HG03558 (cell line): Measurements from ENCODE around the gene PANK4.
"Not testable (repeated sequence)": the region's sequence is repeated elsewhere in the genome, so short reads cannot be mapped to it uniquely, and the experiment has no call there.

Experiments used
- ATAC-seq: cut with Tn5 transposase; IDR thresholded peaks from one replicate; pipeline ENCODE4 v1.9.1; 2021; ENCODE audit warnings: moderate number of reproducible peaks; ENCODE audit not compliant: unreplicated experiment; ENCODE audit errors: extremely low read depth

Gene PANK4

DNA sequence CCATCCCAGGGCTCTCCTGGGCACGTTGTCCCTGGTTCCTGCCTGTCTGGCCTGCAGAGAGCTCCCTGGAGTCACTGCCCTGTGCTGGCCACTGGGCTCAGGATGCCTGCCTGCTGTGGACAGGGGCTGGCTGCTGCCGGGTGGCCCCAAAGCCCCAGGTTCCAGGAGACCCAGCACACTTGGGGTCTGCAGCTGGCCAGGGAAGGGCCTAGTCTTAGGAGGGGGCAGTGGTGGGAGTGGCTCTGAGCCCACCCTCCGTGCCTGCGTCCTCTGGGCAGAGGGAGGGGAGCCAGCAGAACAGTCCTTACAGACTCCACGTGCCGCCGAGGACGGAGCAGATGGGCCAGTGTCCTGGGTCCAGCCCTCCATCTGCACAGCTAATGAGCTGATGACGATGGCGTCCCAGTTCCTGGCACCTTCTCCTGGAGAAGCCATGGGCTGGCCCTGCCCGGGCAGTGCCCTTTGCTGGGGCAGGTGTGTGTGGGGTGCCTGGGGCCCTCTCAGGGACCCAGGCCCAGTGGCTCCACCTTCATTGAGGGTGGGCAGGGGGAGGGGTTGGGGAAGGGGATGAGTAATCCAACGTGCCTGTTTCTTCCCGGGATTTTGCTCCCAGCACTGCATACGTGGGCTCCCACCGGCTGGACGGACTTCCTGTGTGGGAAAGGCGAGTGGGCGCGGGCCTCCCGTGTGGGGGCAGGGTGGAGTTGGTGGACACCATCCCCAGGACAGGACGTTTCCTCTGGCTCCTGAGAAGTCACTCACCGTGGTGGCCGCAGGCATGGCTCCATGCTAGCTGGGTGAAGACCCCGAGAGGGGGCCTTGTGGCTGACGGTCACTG lies 57.1 kb downstream of the PANK4 start:
- no peak for ATAC-seq

DNA sequence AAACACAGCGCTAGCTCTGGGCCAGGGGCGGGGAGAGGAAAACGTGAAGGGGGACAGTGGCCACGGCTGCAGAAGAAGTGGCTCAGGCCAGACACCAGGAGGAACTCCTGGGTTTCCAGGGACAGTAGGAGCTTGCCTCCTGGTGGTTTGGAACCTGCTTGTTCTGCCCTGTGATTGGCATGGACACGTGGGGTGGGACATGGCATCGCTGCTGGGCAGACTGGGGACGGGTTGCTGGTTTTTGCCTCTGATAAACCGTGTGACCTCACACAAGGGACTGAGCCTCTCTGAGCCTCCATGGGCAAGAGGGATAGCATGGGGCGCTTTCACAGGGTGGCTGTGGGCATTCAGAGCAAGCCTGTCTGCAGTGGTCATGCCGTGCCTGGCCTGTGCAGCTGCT lies 57.9 kb downstream of the PANK4 start:
- no peak for ATAC-seq

DNA sequence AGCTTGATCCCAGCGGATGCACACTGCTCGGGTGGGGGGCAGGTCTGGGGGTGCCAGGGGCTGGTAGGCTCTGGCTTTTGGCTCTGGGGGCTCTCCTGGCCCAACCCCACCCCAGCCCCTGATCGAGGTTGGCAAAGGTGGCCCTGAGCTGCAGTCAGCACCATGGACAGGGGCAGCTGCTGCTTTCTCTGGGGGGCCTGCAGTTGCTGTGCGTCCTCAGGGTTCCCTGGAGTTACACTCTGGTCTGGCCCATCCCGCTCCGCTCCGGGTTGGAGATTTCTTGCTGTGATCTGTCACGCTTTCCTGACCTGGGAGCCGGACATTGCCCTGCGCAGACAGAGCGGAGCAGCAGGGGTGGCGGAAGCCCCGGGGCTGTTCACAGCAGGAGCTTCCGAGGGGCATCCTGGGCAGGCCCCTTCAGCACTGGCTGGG lies 58.3 kb downstream of the PANK4 start:
- ATAC-seq, result no peak

DNA sequence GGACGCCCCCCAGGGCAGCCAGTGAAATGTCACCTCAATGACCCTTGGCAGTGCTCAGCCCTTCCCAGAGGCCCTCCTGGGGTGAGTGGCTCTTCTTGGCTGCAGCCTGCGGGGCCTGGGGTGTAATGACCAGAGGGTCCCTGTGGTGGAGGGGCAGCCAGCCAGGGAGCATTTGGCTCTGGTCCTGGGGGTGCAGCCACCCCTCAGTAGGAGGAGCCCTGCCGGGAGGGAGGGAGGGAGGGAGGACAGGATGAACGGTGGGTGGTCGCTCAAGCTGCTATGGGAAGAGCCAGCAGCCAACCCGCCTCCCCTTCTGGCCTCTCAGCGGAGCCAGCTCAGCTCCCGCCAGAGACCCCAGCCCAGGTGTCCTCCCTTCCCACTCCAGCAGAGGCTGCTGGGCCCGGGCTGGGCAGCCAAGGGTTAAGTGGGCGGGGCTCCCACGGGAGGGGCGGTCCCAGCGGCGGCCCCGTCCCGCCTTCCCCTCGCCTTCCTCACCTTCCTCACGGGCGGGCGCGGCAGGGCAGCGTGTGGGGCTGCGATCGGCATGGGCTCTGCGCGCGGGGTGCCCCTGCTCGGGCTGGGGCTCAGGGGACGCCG lies 59.3 kb downstream of the PANK4 start:
- no peak for ATAC-seq

DNA sequence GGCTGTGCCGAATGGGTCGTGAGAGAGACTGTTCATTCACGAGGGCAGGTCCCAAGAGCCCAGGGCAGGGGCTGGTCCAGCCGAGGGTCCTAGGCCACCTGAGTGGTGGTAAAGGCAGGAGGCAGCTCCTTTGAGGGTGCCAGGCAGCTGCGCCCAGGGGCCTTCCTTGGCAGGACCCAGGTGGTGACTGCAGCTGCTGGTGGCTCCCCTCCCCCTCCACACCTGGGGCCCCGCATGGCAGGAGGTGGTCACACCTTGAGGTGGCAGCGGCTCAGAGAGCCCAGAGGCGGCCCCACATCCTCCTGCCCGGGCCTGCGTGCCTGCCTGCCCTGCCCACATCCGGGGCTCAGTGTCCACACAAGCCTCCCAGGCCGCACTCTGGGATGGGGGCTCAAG lies 60.1 kb downstream of the PANK4 start:
- no peak for ATAC-seq

DNA sequence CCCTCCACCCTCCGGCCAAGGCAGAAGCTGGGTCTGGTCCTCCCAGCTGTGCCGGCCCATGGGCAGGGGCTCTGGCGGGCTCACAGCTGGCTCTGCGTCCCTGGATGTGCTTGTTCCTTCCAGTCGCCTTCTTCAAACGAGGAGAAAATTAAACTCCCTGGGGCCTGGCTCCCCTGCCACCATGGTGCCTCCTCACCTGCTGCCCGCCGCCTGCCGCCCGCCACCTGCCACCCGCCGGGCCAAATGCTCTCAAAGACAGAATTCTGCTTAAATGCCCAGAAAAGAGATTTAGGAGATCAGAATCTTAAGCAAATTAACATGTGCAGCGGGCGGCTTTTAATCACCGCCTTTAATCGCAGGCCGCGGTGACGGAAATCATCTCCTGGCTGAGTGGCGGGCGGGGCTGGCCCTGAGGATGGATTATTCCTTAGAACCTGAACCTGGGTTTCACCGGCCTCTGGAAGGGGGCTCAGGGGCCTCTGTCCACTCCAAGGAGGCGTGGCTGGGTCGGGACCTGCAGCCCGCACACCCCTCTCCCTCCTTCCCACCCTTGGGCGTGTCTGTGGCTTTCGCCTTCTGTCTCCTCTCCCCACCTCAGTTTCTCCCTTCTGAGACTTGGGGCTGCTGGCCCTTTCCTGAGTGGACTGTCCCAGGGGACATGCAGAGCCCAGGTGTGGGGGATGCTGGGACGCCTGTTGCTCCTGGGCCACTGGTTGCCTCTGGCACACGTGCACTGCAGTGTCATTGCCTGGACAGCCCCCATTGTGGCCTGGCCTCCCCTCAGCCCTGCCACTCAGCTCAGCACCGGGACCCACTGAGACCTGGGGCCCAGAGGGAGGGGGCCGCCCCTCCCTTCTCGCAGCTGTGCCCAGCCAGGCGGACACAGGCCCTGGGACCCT lies 60.8 kb downstream of the PANK4 start:
- ATAC-seq, result no peak

DNA sequence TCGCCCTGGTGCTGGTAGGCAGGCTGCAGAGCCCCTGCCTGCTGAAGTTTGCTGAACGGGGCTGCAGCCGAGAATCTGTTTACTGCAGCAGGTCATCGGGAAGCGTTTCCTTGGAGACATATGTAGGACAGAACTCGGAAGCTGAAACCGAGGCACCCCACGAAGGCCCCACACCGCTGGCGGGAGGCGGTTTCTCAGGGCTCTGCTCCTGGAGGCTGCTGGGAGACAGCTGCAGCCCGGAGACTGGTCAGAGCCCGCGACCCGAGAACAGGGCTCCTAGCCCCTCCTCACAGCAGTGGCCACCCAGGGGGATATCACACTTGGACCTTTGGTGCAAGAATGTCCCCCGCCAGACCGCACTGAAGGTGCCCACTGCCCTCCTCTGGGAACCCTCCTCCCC lies 63.0 kb downstream of the PANK4 start:
- no peak for ATAC-seq

DNA sequence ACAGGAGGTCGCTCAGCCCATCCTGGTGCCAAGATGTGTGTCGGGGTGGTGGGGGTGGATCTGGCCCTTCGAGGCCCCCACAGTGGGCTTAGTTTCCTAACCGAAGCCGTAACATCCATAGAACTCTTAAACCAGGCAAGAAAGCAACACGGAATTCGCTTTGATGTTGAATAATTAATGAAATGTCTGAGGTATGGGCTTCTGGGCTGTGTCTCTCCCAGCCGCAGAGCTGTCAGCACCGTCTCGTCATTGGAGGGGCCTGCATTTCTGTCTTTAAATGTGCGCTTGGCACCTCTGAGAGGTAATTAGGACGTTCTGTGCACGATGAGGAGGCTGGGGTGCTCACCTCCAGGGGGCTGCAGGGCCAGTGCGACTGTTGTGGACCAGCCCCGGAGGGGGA lies 63.6 kb downstream of the PANK4 start:
- ATAC-seq, result no peak

DNA sequence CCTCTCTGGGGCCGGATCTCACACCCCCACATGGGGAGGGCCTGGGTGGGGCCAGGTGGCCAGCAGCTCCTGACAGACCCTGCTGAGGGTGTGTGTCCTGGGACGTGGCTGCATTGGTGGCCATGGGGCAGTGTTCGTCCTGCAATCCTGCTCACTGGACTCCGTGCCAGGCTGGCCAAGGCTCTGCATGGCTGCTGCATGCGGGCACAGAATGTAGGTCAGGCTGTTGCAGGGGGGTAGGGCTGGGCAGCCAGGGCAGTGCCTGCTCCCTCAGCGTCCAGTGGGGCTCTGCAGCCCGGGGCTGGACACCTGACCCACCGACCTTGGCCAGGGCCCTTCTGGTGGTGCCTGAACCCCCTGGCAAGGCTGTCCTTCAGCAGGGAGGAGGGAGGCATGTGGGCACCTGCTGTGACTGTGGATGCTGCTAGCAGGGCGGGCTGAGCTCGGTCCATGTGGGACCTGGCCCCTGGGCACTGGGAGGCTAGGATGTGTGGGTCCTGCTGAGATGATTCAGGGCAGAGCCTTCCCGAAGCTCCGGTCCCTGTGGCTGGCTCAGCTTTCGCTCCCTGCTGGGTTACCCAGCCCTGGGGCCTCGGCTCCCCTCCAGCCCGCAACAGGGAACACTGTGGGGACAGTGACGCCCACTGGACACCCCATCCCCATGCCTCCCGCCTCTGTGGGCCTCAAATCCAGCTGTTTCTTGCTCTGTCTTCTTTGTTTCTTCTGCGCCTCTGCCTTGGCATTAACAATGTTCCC lies 65.2 kb downstream of the PANK4 start:
- ATAC-seq, result no peak

DNA sequence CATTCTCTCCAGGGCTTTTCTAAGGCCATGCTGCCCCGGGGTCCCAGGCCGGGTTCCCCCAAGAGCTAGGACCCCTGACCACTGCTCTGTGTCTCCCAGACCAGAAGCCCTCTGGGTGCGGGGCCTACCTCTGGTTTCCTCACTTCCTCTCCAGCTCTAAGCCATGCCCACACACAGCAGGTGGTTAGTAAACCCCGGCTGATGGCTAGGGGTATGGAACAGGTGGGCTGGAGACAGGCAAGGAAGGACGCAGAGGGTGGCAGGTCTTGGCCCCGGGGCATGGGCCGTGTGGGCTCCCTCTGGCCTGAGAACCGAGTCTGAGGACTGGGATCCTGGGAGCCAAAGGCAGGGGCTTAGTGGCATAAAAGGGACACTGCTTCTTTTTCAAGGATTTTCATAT lies 66.2 kb downstream of the PANK4 start:
- ATAC-seq, result no peak

DNA sequence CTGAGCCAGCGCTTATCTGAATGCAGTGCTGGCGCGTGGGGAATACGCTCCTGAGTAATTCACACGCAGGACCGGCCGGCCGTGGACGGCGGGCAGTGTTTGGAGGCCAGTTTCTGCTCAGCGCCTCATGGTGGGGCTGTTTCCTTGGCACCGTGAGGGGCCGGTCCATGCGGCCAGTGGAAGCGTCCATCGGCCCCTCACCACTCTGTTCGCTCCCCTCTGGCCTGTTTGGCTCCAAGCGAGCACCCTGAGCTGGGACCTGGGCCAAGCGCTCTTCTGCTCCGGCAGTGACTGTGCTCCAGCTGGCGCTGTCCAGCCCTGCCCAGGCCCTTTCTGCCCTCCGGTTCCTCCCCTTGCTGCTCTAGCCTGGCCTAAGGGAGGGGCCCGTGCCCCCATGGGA lies 66.6 kb downstream of the PANK4 start:
- no peak for ATAC-seq

DNA sequence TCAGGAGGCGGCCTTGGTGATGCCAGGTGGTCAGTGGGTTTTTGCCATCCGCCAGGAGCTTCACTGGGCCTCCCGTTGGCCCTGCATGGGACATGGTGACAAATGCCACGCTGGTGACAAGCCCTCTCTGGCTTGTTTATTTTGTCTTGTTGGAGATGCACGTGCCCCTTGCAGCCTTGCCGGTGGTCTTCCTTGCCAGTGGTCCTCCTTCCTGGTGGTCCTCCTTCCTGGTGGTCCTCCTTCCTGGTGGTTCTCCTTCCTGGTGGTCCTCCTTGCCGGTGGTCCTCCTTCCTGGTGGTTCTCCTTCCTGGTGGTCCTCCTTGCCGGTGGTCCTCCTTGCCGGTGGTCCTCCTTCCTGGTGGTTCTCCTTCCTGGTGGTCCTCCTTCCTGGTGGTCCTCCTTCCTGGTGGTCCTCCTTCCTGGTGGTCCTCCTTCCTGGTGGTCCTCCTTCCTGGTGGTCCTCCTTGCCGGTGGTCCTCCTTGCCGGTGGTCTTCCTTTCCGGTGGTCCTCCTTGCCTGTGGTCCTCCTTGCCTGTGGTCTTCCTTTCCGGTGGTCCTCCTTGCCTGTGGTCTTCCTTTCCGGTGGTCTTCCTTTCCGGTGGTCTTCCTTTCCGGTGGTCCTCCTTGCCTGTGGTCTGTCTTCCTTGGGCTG lies 67.2 kb downstream of the PANK4 start:
- ATAC-seq, result not testable (repeated sequence)

DNA sequence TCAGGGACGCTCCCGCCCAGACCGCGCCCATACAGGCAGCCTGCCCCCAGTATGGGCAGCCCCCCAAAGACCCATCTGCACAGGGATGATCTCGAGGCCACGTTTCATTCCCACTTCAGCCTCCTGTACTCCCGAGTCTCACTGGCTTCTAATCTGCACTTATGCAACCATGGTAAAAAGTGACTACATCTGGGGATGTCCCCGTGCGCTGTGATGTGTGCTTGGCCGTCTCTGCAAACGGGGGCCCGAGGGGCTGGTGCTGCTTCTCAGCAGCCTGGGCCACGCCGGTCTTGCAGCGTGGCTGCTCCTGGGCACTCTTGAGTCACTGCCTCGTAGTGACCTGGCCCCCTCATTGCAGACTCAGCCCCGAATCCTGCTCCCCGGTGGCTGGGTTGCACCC lies 67.7 kb downstream of the PANK4 start:
- no peak for ATAC-seq
